ENCODE data around the gene ZNFX1.

Gene ZNFX1

GRCh38 chr20:49233226-49233625, 44.6 kb downstream of the ZNFX1 start:
- in situ Hi-C loops (cut with MboI; ENCODE audit: low pct_unique_long_range_greater_than_20kb, low sequenced_read_pairs, unreplicated experiment), result no loop called here
- no peak for DNase-seq (ENCODE audit: low spot score)
- TF ChIP-seq CTCF (IDR thresholded peaks at IDR 0.05; ENCODE audit: extremely low read depth, insufficient read depth, missing control alignments), result no peak

- no peak for DNase-seq (ENCODE audit: low spot score)
- no peak for TF ChIP-seq CTCF (IDR thresholded peaks at IDR 0.05; ENCODE audit: extremely low read depth, insufficient read depth, missing control alignments)
- in situ Hi-C loops (cut with MboI; ENCODE audit: low pct_unique_long_range_greater_than_20kb, low sequenced_read_pairs, unreplicated experiment), result no loop called here
Observed at GRCh38 chr20:49231471-49231870, 46.4 kb downstream of the ZNFX1 start.

- in situ Hi-C loops (cut with MboI; ENCODE audit: low pct_unique_long_range_greater_than_20kb, low sequenced_read_pairs, unreplicated experiment), result no loop called here
- DNase-seq (ENCODE audit: low spot score), result no peak
Observed at GRCh38 chr20:49230561-49231133, 47.2 kb downstream of the ZNFX1 start.

GRCh38 chr20:49230021-49230420, 47.8 kb downstream of the ZNFX1 start:
- DNase-seq (ENCODE audit: low spot score), result no peak
- in situ Hi-C loops (cut with MboI; ENCODE audit: low pct_unique_long_range_greater_than_20kb, low sequenced_read_pairs, unreplicated experiment), result no loop called here
- no peak for TF ChIP-seq CTCF (IDR thresholded peaks at IDR 0.05; ENCODE audit: extremely low read depth, insufficient read depth, missing control alignments)

More at GRCh38 chr20:49230561-49231133, 47.2 kb downstream of the ZNFX1 start:
- no peak for TF ChIP-seq CTCF (IDR thresholded peaks at IDR 0.05; ENCODE audit: extremely low read depth, insufficient read depth, missing control alignments)

- in situ Hi-C loops (cut with MboI; ENCODE audit: low pct_unique_long_range_greater_than_20kb, low sequenced_read_pairs, unreplicated experiment), result no loop called here
- no peak for TF ChIP-seq CTCF (IDR thresholded peaks at IDR 0.05; ENCODE audit: extremely low read depth, insufficient read depth, missing control alignments)
- no peak for DNase-seq (ENCODE audit: low spot score)
Observed at GRCh38 chr20:49229381-49229780, 48.5 kb downstream of the ZNFX1 start.

- in situ Hi-C loops (cut with MboI; ENCODE audit: low pct_unique_long_range_greater_than_20kb, low sequenced_read_pairs, unreplicated experiment), result no loop called here
- no peak for TF ChIP-seq CTCF (IDR thresholded peaks at IDR 0.05; ENCODE audit: extremely low read depth, insufficient read depth, missing control alignments)
- DNase-seq (ENCODE audit: low spot score), result no peak
Observed at GRCh38 chr20:49228676-49229075, 49.2 kb downstream of the ZNFX1 start.

- DNase-seq (ENCODE audit: low spot score), result no peak
- in situ Hi-C loops (cut with MboI; ENCODE audit: low pct_unique_long_range_greater_than_20kb, low sequenced_read_pairs, unreplicated experiment), result no loop called here
- TF ChIP-seq CTCF (IDR thresholded peaks at IDR 0.05; ENCODE audit: extremely low read depth, insufficient read depth, missing control alignments), result no peak
Observed at GRCh38 chr20:49225896-49226295, 52.0 kb downstream of the ZNFX1 start.

Data from GM13977 (cell line).